GM21723 (cell line): ENCODE data around the gene ETNK1.
A peak's percentile ranks its signal among the peaks of the same experiment; 100 is the strongest.
"Not testable (repeated sequence)": the region's sequence is repeated elsewhere in the genome, so short reads cannot be mapped to it uniquely, and the experiment has no call there.

Source experiments
- ATAC-seq: cut with Tn5 transposase; IDR thresholded peaks from one replicate; pipeline ENCODE4 v1.9.1; 2021; ENCODE audit warnings: mild to moderate bottlenecking, moderate library complexity; ENCODE audit not compliant: unreplicated experiment

ETNK1 gene

GRCh38 chr12:22624870-22625761, at the start of gene ETNK1:
ETNK1 (plus strand) TSS chr12:22625171; CDS start chr12:22625431, 260 bp downstream.
- ATAC-seq: peak; percentile 97

GRCh38 chr12:22576065-22576464, 48.9 kb upstream of the ETNK1 start:
- no peak for ATAC-seq

DNA sequence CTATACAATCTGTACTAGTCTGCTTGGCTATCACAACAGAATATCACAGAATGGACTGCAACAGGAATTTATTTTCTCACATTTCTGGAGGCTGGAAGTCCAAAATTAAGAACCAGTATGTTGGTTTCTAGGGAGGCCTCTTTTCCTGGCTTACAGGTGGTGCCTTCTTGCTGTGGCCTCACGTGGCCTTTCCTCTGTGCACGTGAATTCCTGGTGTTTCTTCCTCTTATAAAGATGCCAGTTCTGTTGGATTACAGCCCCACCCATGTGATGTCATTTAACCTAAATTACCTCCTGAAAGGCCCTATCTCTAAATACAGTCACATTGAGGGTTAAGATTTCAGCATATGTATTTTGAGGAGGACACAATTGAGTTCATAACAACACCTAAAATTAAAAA, 48.5 kb upstream of the ETNK1 start:
- ATAC-seq: no peak

GRCh38 chr12:22577667-22578066, 47.3 kb upstream of the ETNK1 start:
- no peak for ATAC-seq

DNA sequence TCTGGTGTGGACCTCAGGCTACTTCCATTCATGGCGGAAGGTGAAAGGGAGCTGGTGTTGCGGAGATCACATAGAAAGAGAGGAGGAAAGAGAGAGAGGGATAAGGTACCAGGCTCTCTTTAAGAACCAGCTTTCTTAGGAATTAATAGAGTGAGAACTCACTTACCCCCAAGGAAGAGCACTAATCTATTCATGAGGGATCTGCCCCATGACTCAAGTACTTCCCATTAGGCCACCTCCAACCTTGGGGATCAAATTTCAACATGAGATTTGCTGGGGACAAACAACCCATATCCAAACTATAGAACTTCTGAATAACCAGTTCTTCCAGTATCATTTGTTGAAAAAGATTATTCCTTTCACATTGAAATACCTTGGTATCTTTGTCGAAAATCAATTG, 46.6 kb upstream of the ETNK1 start:
- no peak for ATAC-seq

DNA sequence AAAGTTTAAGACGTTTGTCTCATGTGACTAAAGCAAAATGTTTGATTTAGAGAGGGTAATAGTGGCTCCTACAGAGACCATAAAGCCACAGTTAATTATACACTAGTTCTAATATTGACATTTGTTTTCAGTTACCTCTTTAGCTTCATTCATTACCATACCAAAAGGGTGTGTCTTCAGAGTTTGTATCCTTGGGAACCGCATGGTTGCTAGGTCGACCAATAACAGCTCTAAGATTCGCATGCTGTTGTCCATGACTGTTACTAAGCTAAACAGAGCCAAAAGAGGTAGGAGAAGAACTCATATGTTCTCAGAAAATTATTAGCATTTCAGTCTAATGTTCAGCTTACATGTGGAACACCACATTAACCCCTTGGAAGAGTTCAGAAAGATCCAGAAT, 36.2 kb upstream of the ETNK1 start:
- no peak for ATAC-seq

DNA sequence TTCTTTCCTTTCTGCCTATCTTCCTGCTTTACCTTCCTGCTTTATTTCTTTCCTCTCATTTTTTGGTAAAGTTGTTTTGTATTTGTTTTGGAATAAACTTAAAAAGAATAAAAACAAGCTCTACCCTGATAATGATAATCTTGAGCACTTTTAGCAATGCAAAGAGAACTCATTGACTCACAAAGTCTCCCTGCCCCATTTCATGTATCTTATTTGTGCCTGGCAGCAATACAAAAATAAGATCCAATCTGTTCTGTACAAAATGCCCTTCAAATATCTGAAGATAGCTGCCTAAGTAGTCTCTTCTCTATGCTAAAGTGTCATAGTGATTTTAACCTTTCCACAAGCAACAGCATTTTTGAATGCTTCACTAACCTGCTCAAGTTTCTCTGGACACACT, 31.1 kb upstream of the ETNK1 start:
- ATAC-seq: no peak

DNA sequence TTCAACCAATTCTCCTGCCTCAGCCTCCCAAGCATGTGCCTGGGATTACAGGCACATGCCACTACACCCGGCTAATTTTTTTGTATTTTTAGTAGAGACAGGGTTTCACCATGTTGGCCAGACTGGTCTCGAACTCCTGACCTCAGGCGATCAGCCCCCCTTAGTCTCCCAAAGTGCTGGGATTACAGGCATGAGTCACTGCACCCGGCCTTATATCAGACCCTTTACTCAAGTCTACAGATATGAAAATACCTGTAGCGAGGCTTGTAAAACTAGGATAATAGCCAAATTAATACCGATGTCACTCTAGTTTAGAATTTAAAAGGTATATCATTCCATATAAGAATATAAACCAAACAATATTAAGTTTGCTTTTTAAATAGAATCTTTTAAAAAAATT, 27.4 kb upstream of the ETNK1 start:
- ATAC-seq: not testable (repeated sequence)

DNA sequence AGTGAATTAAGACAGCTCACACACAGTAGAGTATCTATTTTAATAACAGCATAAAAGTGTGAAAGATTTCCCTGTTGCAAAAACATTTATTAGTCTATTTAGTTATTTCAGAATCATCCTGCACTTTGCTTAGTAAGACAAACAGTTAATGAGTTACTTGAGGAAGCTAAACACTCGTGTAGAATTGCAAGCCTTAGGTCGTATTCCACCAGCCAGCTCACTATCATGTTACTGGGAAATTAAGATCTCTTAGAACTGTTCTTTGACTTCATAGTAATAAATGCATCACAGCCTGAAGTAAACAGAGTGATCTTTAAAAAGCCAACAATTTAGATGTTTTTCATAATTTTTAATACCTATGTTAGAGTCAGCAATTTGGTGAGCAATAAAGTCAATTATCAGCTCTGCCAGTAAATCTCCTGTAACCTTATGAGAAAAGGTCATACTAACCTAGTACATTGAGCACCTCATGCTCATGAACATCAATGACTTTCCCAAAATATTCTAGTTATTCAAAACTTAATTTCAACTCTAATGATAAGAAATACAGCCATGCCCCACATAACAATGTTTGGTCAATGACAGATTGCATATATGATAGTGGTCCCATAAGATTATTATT, 26.7 kb upstream of the ETNK1 start:
- no peak for ATAC-seq

DNA sequence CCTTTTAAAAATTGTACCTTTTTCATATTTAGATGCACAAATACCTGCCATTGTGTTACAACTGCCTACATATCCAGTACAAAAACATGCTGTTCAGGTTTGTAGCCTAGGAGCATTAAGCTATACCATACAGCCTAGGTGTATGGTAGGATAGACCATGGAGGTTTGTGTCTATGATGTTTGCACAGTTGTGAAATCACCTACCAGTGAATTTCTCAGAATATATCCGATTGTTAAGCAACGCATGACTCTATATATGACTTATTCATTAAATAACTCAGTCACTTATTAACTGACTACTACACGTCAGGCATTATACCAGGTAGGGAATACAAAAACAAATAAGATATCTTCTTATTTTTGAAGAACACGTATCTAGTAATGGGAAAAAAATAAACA, 26.2 kb upstream of the ETNK1 start:
- no peak for ATAC-seq

- ATAC-seq: no peak
Observed at GRCh38 chr12:22600181-22600580, 24.8 kb upstream of the ETNK1 start.

- no peak for ATAC-seq
Observed at GRCh38 chr12:22609501-22609900, 15.5 kb upstream of the ETNK1 start.

DNA sequence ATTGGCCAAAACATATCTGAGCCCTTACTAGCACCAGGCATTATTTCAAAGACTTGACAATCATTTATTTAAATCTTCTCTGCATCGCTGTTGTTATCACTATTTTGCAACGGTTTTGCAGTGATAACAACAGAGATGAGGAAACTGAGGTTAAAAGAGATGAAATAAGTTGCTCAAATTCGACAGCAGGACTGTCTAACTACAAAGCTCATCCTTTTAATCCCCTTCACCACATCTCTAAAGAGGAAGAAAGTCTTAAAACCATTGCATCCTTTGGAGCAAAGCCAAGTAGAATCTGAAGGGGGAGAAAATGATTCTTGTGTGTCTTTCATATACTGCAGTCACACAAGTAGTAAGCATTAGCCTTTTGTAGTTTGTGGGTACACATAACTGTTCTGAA, 14.8 kb upstream of the ETNK1 start:
- no peak for ATAC-seq

- not testable (repeated sequence) for ATAC-seq
Observed at GRCh38 chr12:22612822-22613221, 12.1 kb upstream of the ETNK1 start.

- ATAC-seq: no peak
Observed at GRCh38 chr12:22615963-22616501, 8.9 kb upstream of the ETNK1 start.

- no peak for ATAC-seq
Observed at GRCh38 chr12:22617630-22618029, 7.3 kb upstream of the ETNK1 start.

- ATAC-seq: peak; percentile 0
Observed at GRCh38 chr12:22624548-22624869, 462 bp upstream of the ETNK1 start.

- peak; percentile 41 for ATAC-seq
Observed at GRCh38 chr12:22625762-22626294, 857 bp downstream of the ETNK1 start.

DNA sequence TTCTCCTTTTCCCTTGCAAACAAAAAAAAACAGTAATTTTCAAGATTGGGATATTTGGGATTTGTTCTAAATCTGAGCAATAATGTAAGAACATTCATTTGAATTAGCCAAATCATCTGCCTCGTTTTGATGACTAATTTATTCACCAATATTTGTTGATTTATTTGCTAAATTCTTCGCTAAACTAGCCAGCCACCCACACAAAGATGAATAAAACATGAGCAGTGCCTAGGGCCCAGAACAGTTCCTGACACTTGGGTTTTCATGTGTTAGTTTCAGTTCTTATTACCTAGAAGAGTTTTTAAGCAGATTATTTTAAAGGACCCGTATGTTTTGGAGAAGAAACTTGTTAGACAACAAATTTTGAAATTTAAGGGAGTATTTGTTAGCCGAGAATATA, 1.4 kb downstream of the ETNK1 start:
- ATAC-seq: peak; percentile 39

DNA sequence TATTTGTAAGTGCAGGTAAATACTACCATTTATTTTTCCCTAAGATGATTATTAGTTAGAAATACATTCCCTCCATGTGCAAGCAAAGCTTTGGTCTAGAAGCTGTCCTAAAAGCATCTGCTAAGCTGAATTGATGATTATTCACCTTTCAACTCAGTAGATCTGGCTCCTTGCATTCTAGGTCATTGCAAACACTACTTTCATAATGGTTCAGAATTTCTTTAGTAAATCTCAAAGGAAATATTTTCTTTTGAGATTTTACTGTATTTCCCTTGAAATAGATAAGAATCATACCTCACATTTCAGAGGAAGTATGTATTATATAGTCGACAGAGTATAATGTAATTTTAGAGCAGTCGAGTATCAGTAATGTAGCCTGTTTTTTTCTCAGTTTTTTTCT, 2.4 kb downstream of the ETNK1 start:
- no peak for ATAC-seq

DNA sequence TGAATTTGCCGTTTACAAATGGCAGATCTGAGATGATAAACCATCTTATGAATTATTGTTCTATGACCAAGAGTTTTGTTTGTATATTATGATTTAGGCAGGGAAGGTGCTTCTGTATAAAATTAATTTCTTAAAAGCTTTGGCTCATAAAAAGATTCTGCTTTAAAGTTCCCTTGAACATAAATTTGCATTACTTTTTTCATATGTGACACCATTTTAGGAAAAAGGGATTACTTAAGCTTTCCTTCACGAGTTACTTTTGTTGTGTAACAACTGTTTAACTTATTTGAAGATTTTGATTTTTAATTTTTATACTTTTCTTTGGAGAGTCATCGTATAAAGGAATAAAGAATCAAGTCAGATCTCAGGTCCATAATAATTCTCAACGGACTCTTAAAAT, 3.3 kb downstream of the ETNK1 start:
- ATAC-seq: no peak

DNA sequence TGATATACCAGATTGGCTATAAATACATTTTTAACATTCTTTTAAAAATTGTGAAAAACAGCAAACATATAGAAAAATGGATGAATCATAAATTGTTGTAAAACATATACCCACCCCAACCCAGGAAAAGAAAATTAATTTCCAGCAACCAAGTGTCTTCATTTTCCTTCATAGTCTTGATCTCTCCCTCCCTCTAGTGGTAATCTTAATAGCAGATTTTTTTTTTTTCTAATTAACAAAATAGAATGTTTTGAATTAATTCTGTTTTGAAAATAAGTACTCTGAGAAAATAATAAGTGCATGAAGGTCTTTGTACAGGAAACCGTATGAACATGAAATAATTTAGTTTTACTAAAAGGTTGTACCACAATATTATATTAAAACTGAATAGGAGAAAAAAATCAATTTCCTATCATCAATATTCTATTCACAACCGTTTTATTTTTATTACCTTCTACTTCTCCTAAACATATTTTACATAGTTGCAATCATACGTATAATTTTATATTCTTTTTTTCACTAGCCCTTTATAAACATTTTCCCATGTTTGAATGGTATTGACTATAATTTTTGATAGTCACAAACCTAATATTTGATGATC, 7.0 kb downstream of the ETNK1 start:
- no peak for ATAC-seq
